NT2/D1 (cell line): Measurements from ENCODE around the gene RSPO3.
"Not testable (repeated sequence)": the region's sequence is repeated elsewhere in the genome, so short reads cannot be mapped to it uniquely, and the experiment has no call there.

Source experiments
- DNase-seq: peaks from one replicate; pipeline ENCODE4 v3.0.0-alpha.2; 2011; ENCODE audit warnings: low read depth, low spot score
- H3K27me3 ChIP-seq: 2 replicates; pipeline ENCODE4 v1.6.0; 2011; ENCODE audit warnings: mild to moderate bottlenecking; ENCODE audit not compliant: insufficient read length, insufficient read depth
- H3K36me3 ChIP-seq: 2 replicates; pipeline ENCODE4 v1.6.1; 2011; ENCODE audit warnings: mild to moderate bottlenecking, low read length, mixed read lengths; ENCODE audit not compliant: insufficient read depth, insufficient read length
- H3K4me1 ChIP-seq: 2 replicates; pipeline ENCODE4 v1.5.1; 2011; ENCODE audit not compliant: insufficient read depth, insufficient read length
- H3K4me3 ChIP-seq: 2 replicates; pipeline ENCODE4 v1.5.1; 2011; ENCODE audit warnings: low read depth; ENCODE audit not compliant: insufficient read length
- H3K9ac ChIP-seq: 2 replicates; pipeline ENCODE4 v1.6.0; 2011; ENCODE audit warnings: low read depth; ENCODE audit not compliant: insufficient read length
- H3K9me3 ChIP-seq: 2 replicates; pipeline ENCODE4 v1.5.1; 2011; ENCODE audit warnings: mild to moderate bottlenecking, low read length; ENCODE audit not compliant: insufficient read depth
- SUZ12 ChIP-seq: IDR thresholded peaks from 2 replicates; pipeline ENCODE4 v1.6.1; 2011; ENCODE audit not compliant: insufficient read length, insufficient read depth; ENCODE audit errors: extremely low read depth
- YY1 ChIP-seq: IDR thresholded peaks from 2 replicates; pipeline ENCODE4 v1.6.1; 2011; ENCODE audit not compliant: insufficient read length, insufficient read depth
- ZNF274 ChIP-seq: IDR thresholded peaks from 2 replicates; pipeline ENCODE4 v1.6.1; 2011; ENCODE audit warnings: mild to moderate bottlenecking, low read depth, low read length

RSPO3 gene

GRCh38 chr6:127206531-127207095 is 88.1 kb downstream of the RSPO3 start:
- Histone ChIP-seq H3K4me3 (no peak overlapping the region), H3K9ac (no peak overlapping the region), H3K36me3 (no peaks in the 10 kb centered on the region), H3K9me3 (no peaks in the 10 kb centered on the region), H3K4me1 (no peaks in the 10 kb centered on the region), H3K27me3 (no peaks in the 10 kb centered on the region)
- DNase-seq: no peak
- TF ChIP-seq SUZ12: no peak
- no peak for TF ChIP-seq YY1

DNA sequence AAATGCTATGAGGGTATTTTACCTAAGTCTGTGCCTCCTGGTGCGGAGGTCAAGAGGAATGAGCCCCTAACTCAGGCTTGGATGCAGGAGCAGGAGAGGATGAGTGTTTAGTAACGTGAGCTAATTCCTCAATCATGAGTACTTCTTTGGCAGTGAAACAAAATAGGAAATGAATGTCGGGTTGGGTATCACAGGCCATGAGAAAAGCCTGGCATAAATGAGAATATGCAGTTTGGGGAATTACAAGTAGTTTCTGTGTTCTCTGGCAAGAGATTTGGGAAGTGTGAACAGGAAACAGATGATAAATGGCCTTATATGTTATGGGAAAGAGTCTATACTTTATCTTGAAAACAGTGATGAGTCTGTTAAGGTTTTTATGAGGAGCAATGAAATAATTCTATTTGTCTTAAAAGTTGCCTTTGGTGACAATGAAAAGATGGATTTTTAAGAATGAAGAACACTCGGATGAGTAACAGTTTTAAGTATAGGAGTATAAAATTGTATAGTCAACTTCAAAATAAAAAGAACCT is 89.2 kb downstream of the RSPO3 start:
- no peak for DNase-seq
- Histone ChIP-seq H3K36me3 (no peaks in the 10 kb centered on the region), H3K9ac (no peak overlapping the region), H3K9me3 (no peaks in the 10 kb centered on the region), H3K27me3 (no peaks in the 10 kb centered on the region), H3K4me1 (no peaks in the 10 kb centered on the region), H3K4me3 (no peak overlapping the region)
- TF ChIP-seq ZNF274 (no peak), YY1 (no peak), SUZ12 (no peak)

DNA sequence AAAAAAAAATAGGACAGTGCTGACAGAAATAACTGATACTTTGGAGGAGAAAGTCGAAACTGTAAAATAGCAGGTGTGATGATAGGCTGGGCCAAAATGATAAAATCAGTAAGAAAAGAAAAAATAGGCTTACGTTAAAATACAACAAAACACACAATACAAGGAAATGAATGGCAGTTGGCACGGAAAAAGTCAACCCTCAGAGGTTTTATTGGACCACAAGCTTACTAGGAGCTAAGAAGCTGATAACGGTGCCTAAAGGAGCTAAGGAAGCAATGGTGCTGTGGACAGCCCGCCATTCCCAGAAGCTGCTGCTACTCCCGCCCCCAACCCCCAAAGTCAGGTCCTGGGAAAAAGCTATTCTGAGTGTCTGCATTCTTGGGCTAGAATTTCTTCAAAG is 92.3 kb downstream of the RSPO3 start:
- TF ChIP-seq ZNF274 (no peak), YY1 (no peak), SUZ12 (no peak)
- H3K9ac ChIP-seq: no peak overlapping the region

DNA sequence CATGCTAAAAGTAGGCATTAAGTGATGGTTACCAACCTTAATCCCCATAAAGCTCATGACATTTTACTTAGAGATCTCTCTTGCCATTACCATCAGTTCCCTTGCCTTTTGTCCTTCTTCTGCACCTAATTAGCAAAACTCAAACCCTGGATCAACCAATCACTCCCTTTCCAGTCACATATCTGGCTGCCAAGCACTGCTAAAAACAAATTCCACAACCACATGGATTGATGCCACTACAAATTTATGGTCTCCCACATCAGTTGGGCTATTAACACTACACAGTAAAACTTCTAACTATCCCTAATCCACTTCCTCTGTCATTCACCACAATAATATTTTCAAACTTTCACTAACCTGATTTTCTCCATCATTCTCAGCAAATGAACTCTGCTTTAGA is 93.9 kb downstream of the RSPO3 start:
- Histone ChIP-seq H3K27me3 (no peaks in the 10 kb centered on the region), H3K36me3 (no peaks in the 10 kb centered on the region), H3K9me3 (no peaks in the 10 kb centered on the region), H3K4me1 (no peaks in the 10 kb centered on the region), H3K4me3 (no peak overlapping the region), H3K9ac (no peak overlapping the region)
- TF ChIP-seq SUZ12 (no peak), YY1 (no peak), ZNF274 (no peak)
- no peak for DNase-seq

More for the DNA sequence above, 92.3 kb downstream of the RSPO3 start:
- Histone ChIP-seq H3K4me1 (no peaks in the 10 kb centered on the region), H3K36me3 (no peaks in the 10 kb centered on the region), H3K4me3 (no peak overlapping the region), H3K27me3 (no peaks in the 10 kb centered on the region), H3K9me3 (no peaks in the 10 kb centered on the region)
- no peak for DNase-seq

GRCh38 chr6:127214032-127214431 is 95.6 kb downstream of the RSPO3 start:
- not testable (repeated sequence) for H3K9me3 ChIP-seq, H3K4me1 ChIP-seq, H3K27me3 ChIP-seq, DNase-seq, H3K36me3 ChIP-seq, H3K9ac ChIP-seq, H3K4me3 ChIP-seq

DNA sequence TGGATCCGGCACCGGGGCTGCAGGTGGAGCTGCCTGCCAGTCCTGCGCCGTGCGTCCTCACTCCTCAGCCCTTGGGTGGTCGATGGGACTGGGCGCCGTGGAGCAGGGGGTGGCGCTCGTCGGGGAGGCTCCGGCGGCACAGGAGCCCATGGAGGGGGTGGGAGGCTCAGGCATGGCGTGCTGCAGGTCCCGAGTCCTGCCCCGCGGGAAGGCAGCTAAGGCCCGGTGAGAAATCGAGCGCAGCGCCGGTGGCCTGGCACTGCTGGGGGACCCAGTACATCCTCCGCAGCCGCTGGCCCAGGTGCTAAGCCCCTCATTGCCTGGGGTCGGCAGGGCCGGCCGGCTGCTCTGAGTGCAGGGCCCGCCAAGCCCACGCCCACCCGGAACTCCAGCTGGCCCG is 96.1 kb downstream of the RSPO3 start:
- not testable (repeated sequence) for H3K9me3 ChIP-seq, DNase-seq, H3K4me1 ChIP-seq, H3K36me3 ChIP-seq, H3K4me3 ChIP-seq, H3K27me3 ChIP-seq, H3K9ac ChIP-seq

- Histone ChIP-seq H3K4me1 (no peaks in the 10 kb centered on the region), H3K9ac (no peak overlapping the region), H3K36me3 (no peaks in the 10 kb centered on the region), H3K9me3 (no peaks in the 10 kb centered on the region), H3K4me3 (no peak overlapping the region), H3K27me3 (no peaks in the 10 kb centered on the region)
- DNase-seq: no peak
- no peak for TF ChIP-seq YY1
- no peak for TF ChIP-seq ZNF274
- no peak for TF ChIP-seq SUZ12
Observed at GRCh38 chr6:127215931-127216330, 97.5 kb downstream of the RSPO3 start.
